ENCODE measurements around the gene STX2. TPM values are rescaled to one million over a fixed set of nuclear protein-coding genes. Genes with fewer than 3 reads are reported as not detected.

The STX2 gene
- total and polyA plus RNA-seq, 2 donors (not counting 1 experiment from before 2014, with no cell fraction given): 35.2 to 87.8 TPM

GRCh38 chr12:130860311-130860710 lies 21.3 kb upstream of the STX2 start:
- no peaks in the 10 kb centered on the region for H3K27me3 ChIP-seq (ENCODE audit: control insufficient read depth, insufficient read depth, low read length)
- H3K9ac ChIP-seq (ENCODE audit: insufficient read depth, low read length): no peak overlapping the region
- H3K4me1 ChIP-seq (ENCODE audit: control insufficient read depth, extremely low read depth, insufficient read depth, low read length): no peaks in the 10 kb centered on the region
- H3K79me2 ChIP-seq (ENCODE audit: control insufficient read depth, insufficient read depth, low read length): no peaks in the 10 kb centered on the region
- no peaks in the 10 kb centered on the region for H4K20me1 ChIP-seq (ENCODE audit: control insufficient read depth, extremely low read depth, insufficient read depth, low read length)
- no peak overlapping the region for H3K4me2 ChIP-seq (ENCODE audit: extremely low read depth, insufficient read depth, low read length)
- no peak overlapping the region for H2AFZ ChIP-seq (ENCODE audit: low read length)
- no peak overlapping the region for H3K4me3 ChIP-seq (replicated peaks in 1 of 4; ENCODE audit: control extremely low read depth in 1 of 4, insufficient read depth in 1 of 4, low read depth in 3 of 4, low read length in 4 of 4)
- H3K9me3 ChIP-seq (ENCODE audit: control insufficient read depth, insufficient read depth, low read depth, low read length): no peaks in the 10 kb centered on the region
- no peak overlapping the region for H3K27ac ChIP-seq (ENCODE audit: insufficient read depth, low read length)
- no peak for DNase-seq (ENCODE audit: low read depth in 2 of 2)
- TF ChIP-seq CTCF (conservative IDR thresholded peaks at IDR 0.05 in 1 of 2, IDR thresholded peaks at IDR 0.05 in 1 of 2; ENCODE audit: low read depth in 1 of 2, low read length in 2 of 2): no peak
- no peaks in the 10 kb centered on the region for H3K36me3 ChIP-seq (ENCODE audit: control insufficient read depth, insufficient read depth, low read length)

DNA sequence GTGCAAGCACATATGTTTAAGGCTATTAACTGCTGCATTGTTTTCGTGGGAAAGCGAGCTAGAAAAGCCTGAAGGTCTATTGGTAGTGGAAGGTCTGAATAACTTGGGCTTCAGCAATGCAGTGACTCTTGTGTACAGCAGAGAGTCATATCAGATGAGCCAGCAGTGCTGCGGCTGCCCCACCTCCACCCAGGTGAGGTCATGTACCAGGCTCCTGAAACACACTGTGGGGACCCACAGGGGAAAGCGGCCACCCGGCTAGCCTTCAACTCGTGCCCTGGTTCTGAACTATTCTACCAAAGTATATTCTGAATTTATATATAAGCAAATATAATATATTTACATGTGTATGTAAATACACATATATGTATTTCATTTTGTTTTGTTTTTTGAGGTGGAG lies 20.1 kb upstream of the STX2 start:
- DNase-seq (ENCODE audit: low read depth in 2 of 2): no peak
- TF ChIP-seq CTCF (conservative IDR thresholded peaks at IDR 0.05 in 1 of 2, IDR thresholded peaks at IDR 0.05 in 1 of 2; ENCODE audit: low read depth in 1 of 2, low read length in 2 of 2) (no peak), EZH2 (IDR thresholded peaks at IDR 0.05; ENCODE audit: low read length, missing control alignments) (no peak)
- no peaks in the 10 kb centered on the region for H3K27me3 ChIP-seq (ENCODE audit: control insufficient read depth, insufficient read depth, low read length)

DNA sequence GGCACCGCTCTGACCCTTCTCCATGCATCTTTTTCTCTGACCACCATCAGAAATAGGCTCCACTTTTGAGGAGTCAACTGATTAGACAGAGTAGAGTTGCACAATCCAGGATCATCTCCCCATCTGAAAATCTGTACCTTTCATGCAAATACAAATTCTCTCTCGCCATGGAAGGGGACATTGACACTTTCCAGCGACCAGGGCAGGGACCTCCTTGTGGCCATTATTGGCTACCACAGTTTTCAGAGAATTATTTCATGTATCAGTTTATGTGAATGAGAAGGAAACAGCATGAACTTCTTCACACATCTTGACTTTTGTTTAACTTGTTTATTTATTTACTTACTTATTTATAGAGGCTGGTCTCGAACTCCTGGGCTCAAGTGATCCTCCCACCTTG lies 19.0 kb upstream of the STX2 start:
- H3K27me3 ChIP-seq (ENCODE audit: control insufficient read depth, insufficient read depth, low read length): no peaks in the 10 kb centered on the region
- no peak overlapping the region for H3K9ac ChIP-seq (ENCODE audit: insufficient read depth, low read length)
- no peaks in the 10 kb centered on the region for H3K4me1 ChIP-seq (ENCODE audit: control insufficient read depth, extremely low read depth, insufficient read depth, low read length)
- no peaks in the 10 kb centered on the region for H3K79me2 ChIP-seq (ENCODE audit: control insufficient read depth, insufficient read depth, low read length)
- H3K27ac ChIP-seq (ENCODE audit: insufficient read depth, low read length): no peak overlapping the region
- DNase-seq (ENCODE audit: low read depth in 2 of 2): no peak
- H3K4me2 ChIP-seq (ENCODE audit: extremely low read depth, insufficient read depth, low read length): no peak overlapping the region
- no peak for TF ChIP-seq EZH2 (IDR thresholded peaks at IDR 0.05; ENCODE audit: low read length, missing control alignments)
- no peak for TF ChIP-seq CTCF (conservative IDR thresholded peaks at IDR 0.05 in 1 of 2, IDR thresholded peaks at IDR 0.05 in 1 of 2; ENCODE audit: low read depth in 1 of 2, low read length in 2 of 2)
- H4K20me1 ChIP-seq (ENCODE audit: control insufficient read depth, extremely low read depth, insufficient read depth, low read length): no peaks in the 10 kb centered on the region
- H3K36me3 ChIP-seq (ENCODE audit: control insufficient read depth, insufficient read depth, low read length): no peaks in the 10 kb centered on the region
- H3K4me3 ChIP-seq (replicated peaks in 1 of 4; ENCODE audit: control extremely low read depth in 1 of 4, insufficient read depth in 1 of 4, low read depth in 3 of 4, low read length in 4 of 4): no peak overlapping the region
- H3K9me3 ChIP-seq (ENCODE audit: control insufficient read depth, insufficient read depth, low read depth, low read length): no peaks in the 10 kb centered on the region
- no peak overlapping the region for H2AFZ ChIP-seq (ENCODE audit: low read length)

More for the DNA sequence above, 20.1 kb upstream of the STX2 start:
- Histone ChIP-seq H3K9ac (ENCODE audit: insufficient read depth, low read length) (no peak overlapping the region), H3K4me2 (ENCODE audit: extremely low read depth, insufficient read depth, low read length) (no peak overlapping the region), H3K36me3 (ENCODE audit: control insufficient read depth, insufficient read depth, low read length) (no peaks in the 10 kb centered on the region), H3K4me3 (replicated peaks in 1 of 4; ENCODE audit: control extremely low read depth in 1 of 4, insufficient read depth in 1 of 4, low read depth in 3 of 4, low read length in 4 of 4) (no peak overlapping the region), H3K27ac (ENCODE audit: insufficient read depth, low read length) (no peak overlapping the region), H4K20me1 (ENCODE audit: control insufficient read depth, extremely low read depth, insufficient read depth, low read length) (no peaks in the 10 kb centered on the region), H3K4me1 (ENCODE audit: control insufficient read depth, extremely low read depth, insufficient read depth, low read length) (no peaks in the 10 kb centered on the region), H3K9me3 (ENCODE audit: control insufficient read depth, insufficient read depth, low read depth, low read length) (no peaks in the 10 kb centered on the region), H2AFZ (ENCODE audit: low read length) (no peak overlapping the region), H3K79me2 (ENCODE audit: control insufficient read depth, insufficient read depth, low read length) (no peaks in the 10 kb centered on the region)
